KMS-11 (cell line): ENCODE results near the gene SAMHD1.
"Not testable (repeated sequence)": the region's sequence is repeated elsewhere in the genome, so short reads cannot be mapped to it uniquely, and the experiment has no call there.

ENCODE experiments used
- H2AFZ ChIP-seq: fragments of 200-600 bp; sonication (generic); 2 replicates; pipeline ENCODE4 v1.6.1; 2016; ENCODE audit warnings: antibody characterized with exemption, mixed run types, low read depth
- H3K27ac ChIP-seq: fragments of 200-600 bp; sonication (generic); 2 replicates; pipeline ENCODE4 v1.6.1; 2016; ENCODE audit warnings: mild to moderate bottlenecking, mixed run types
- H3K27me3 ChIP-seq: fragments of 200-600 bp; sonication (generic); 2 replicates; pipeline ENCODE4 v1.6.1; 2017; ENCODE audit warnings: mild to moderate bottlenecking, low read depth, mixed run types, moderate library complexity; ENCODE audit not compliant: insufficient read depth
- H3K36me3 ChIP-seq: fragments of 200-600 bp; sonication (generic); 2 replicates; pipeline ENCODE4 v1.6.1; 2017; ENCODE audit warnings: mild to moderate bottlenecking, mixed run types; ENCODE audit not compliant: insufficient read depth
- H3K4me1 ChIP-seq: fragments of 200-600 bp; sonication (generic); 2 replicates; pipeline ENCODE4 v1.6.1; 2016; ENCODE audit warnings: mild to moderate bottlenecking, low read depth, mixed run types; ENCODE audit not compliant: poor library complexity, severe bottlenecking
- H3K4me2 ChIP-seq: fragments of 200-600 bp; sonication (generic); 2 replicates; pipeline ENCODE4 v1.7.0; 2016; ENCODE audit warnings: mild to moderate bottlenecking, mixed run types
- H3K4me3 ChIP-seq: fragments of 200-600 bp; sonication (generic); IDR thresholded peaks from 2 replicates; pipeline ENCODE4 v1.6.1; 2017; ENCODE audit warnings: low read depth, low read length, mixed read lengths; ENCODE audit not compliant: insufficient read depth
- H3K79me2 ChIP-seq: fragments of 200-600 bp; sonication (generic); 2 replicates; pipeline ENCODE4 v1.6.1; 2016; ENCODE audit warnings: low read depth, mixed run types; ENCODE audit not compliant: insufficient read depth
- H3K9ac ChIP-seq: fragments of 200-600 bp; sonication (generic); 2 replicates; pipeline ENCODE4 v1.6.1; 2016; ENCODE audit warnings: mild to moderate bottlenecking, mixed run types
- H4K20me1 ChIP-seq: fragments of 200-600 bp; sonication (generic); 2 replicates; pipeline ENCODE4 v1.6.1; 2016; ENCODE audit warnings: mild to moderate bottlenecking, mixed run types; ENCODE audit not compliant: insufficient read depth
- CTCF ChIP-seq: fragments of 200-600 bp; sonication (generic); conservative IDR thresholded peaks from 2 replicates; pipeline ENCODE4 v1.6.1; 2017; ENCODE audit warnings: low read depth, mild to moderate bottlenecking, antibody characterized with exemption, low read length, moderate library complexity, mixed read lengths

SAMHD1 gene

GRCh38 chr20:36880741-36881250 lies 70.7 kb downstream of the SAMHD1 start:
- Histone ChIP-seq H3K9ac (no peak overlapping the region), H3K4me3 (no peak overlapping the region), H3K27me3 (no peaks in the 10 kb centered on the region), H3K36me3 (no peaks in the 10 kb centered on the region), H4K20me1 (no peaks in the 10 kb centered on the region), H3K4me1 (peaks cover 3% of the 10 kb centered on the region), H3K79me2 (no peaks in the 10 kb centered on the region), H2AFZ (no peak overlapping the region), H3K27ac (no peak overlapping the region), H3K4me2 (no peak overlapping the region)
- no peak for TF ChIP-seq CTCF

- H3K27me3 ChIP-seq = no peaks in the 10 kb centered on the region
- H3K4me1 ChIP-seq = peaks cover 18% of the 10 kb centered on the region
- H4K20me1 ChIP-seq = no peaks in the 10 kb centered on the region
- no peak overlapping the region for H3K9ac ChIP-seq
- H3K4me3 ChIP-seq = no peak overlapping the region
- H3K4me2 ChIP-seq = no peak overlapping the region
- no peak for TF ChIP-seq CTCF
- H3K36me3 ChIP-seq = no peaks in the 10 kb centered on the region
- H3K27ac ChIP-seq = no peak overlapping the region
- H3K79me2 ChIP-seq = no peaks in the 10 kb centered on the region
- no peak overlapping the region for H2AFZ ChIP-seq
These were observed 72.6 kb downstream of the SAMHD1 start for GRCh38 chr20:36878941-36879340.

DNA sequence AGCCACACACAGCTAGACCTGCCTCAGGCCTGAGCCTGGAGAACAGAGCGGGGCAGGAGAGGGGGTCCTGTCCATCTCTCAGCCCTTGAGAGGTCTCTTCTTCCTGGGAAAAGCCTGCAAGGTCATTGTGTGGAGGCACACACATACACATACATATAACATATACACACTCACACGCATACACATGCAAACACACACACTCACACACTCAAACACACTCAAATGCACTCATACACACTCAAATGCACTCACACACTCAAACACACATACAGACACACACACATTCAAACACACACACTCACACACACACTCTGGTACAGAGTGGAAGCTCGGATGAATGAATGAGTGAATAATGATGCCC lies 75.1 kb downstream of the SAMHD1 start:
- H3K36me3 ChIP-seq = no peaks in the 10 kb centered on the region
- H3K9ac ChIP-seq = no peak overlapping the region
- no peak for TF ChIP-seq CTCF
- no peak overlapping the region for H3K4me3 ChIP-seq
- H3K79me2 ChIP-seq = no peaks in the 10 kb centered on the region
- peaks cover 18% of the 10 kb centered on the region for H3K4me1 ChIP-seq
- H4K20me1 ChIP-seq = no peaks in the 10 kb centered on the region
- no peaks in the 10 kb centered on the region for H3K27me3 ChIP-seq
- no peak overlapping the region for H3K4me2 ChIP-seq
- no peak overlapping the region for H3K27ac ChIP-seq
- H2AFZ ChIP-seq = no peak overlapping the region

GRCh38 chr20:36875702-36876472 lies 75.6 kb downstream of the SAMHD1 start, which contains the start of gene TLDC2:
Gene TLDC2 (plus strand): TSS chr20:36876138. CDS start chr20:36876175, 37 bp downstream.
- peaks cover 18% of the 10 kb centered on the region for H3K4me1 ChIP-seq
- H3K4me2 ChIP-seq = peak within 1 kb of the TSS; percentile 23; the same call in 1 of the 2 replicates
- no peaks in the 10 kb centered on the region for H3K27me3 ChIP-seq
- H4K20me1 ChIP-seq = no peaks in the 10 kb centered on the region
- H2AFZ ChIP-seq = no peak within 1 kb of the TSS
- no peak within 1 kb of the TSS for H3K4me3 ChIP-seq
- no peak within 1 kb of the TSS for H3K9ac ChIP-seq
- H3K79me2 ChIP-seq = no peaks in the 10 kb centered on the region
- H3K36me3 ChIP-seq = no peaks in the 10 kb centered on the region
- no peak for TF ChIP-seq CTCF
- H3K27ac ChIP-seq = no peak within 1 kb of the TSS

- H3K36me3 ChIP-seq, H3K4me3 ChIP-seq, H4K20me1 ChIP-seq, H3K27me3 ChIP-seq, H3K9ac ChIP-seq, H3K79me2 ChIP-seq, H3K27ac ChIP-seq, H2AFZ ChIP-seq: not testable (repeated sequence)
- peaks cover 18% of the 10 kb centered on the region for H3K4me1 ChIP-seq
- H3K4me2 ChIP-seq = peak overlapping the region; percentile 23; the same call in 1 of the 2 replicates
These were observed 76.4 kb downstream of the SAMHD1 start for GRCh38 chr20:36875093-36875492.
